HEK293T (cell line): Measurements from ENCODE around the gene KIAA1217.
"Not testable (repeated sequence)": the region's sequence is repeated elsewhere in the genome, so short reads cannot be mapped to it uniquely, and the experiment has no call there.

ENCODE experiments used
- ARNT ChIP-seq: fragments of 450-650 bp; IDR thresholded peaks from 2 replicates; pipeline ENCODE4 v1.6.1; 2017; ENCODE audit warnings: mild to moderate bottlenecking
- BHLHE40 ChIP-seq: fragments of 450-650 bp; IDR thresholded peaks from 2 replicates; pipeline ENCODE4 v1.6.1; 2016; ENCODE audit warnings: mild to moderate bottlenecking, moderate library complexity, borderline replicate concordance
- CTBP1 ChIP-seq: fragments of 450-650 bp; IDR thresholded peaks from 2 replicates; pipeline ENCODE4 v1.6.1; 2016; ENCODE audit warnings: borderline replicate concordance
- ELF4 ChIP-seq: fragments of 450-650 bp; IDR thresholded peaks from 2 replicates; pipeline ENCODE4 v1.6.1; 2017; ENCODE audit warnings: antibody characterized with exemption
- FOXA1 ChIP-seq: fragments of 450-650 bp; IDR thresholded peaks from 2 replicates; pipeline ENCODE4 v1.6.1; 2016; ENCODE audit warnings: mild to moderate bottlenecking
- FOXM1 ChIP-seq: fragments of 450-650 bp; IDR thresholded peaks from 2 replicates; pipeline ENCODE4 v1.6.1; 2017; ENCODE audit warnings: mild to moderate bottlenecking, borderline replicate concordance
- L3MBTL2 ChIP-seq: fragments of 450-650 bp; conservative IDR thresholded peaks from 2 replicates; pipeline ENCODE4 v1.6.1; 2016; ENCODE audit warnings: mild to moderate bottlenecking
- LEF1 ChIP-seq: fragments of 450-650 bp; IDR thresholded peaks from 2 replicates; pipeline ENCODE4 v1.6.1; 2017; ENCODE audit warnings: mild to moderate bottlenecking, borderline replicate concordance
- PKNOX1 ChIP-seq: fragments of 450-650 bp; IDR thresholded peaks from 2 replicates; pipeline ENCODE4 v1.6.1; 2016
- SP1 ChIP-seq: fragments of 450-650 bp; IDR thresholded peaks from 2 replicates; pipeline ENCODE4 v1.6.1; 2017
- SUZ12 ChIP-seq: fragments of 450-650 bp; IDR thresholded peaks from 2 replicates; pipeline ENCODE4 v1.6.1; 2016; ENCODE audit warnings: mild to moderate bottlenecking
- TARDBP ChIP-seq: fragments of 450-650 bp; IDR thresholded peaks from 2 replicates; pipeline ENCODE4 v1.6.1; 2016
- ZNF384 ChIP-seq: fragments of 450-650 bp; IDR thresholded peaks from 2 replicates; pipeline ENCODE4 v1.6.1; 2016

- not testable (repeated sequence) for TF ChIP-seq SUZ12, FOXM1, ELF4, LEF1, BHLHE40, CTBP1, L3MBTL2, FOXA1, PKNOX1, ARNT, ZNF384, TARDBP, SP1
Measured at GRCh38 chr10:24445958-24446357, 237.0 kb downstream of the KIAA1217 start.
